ENCODE results near the gene BLACAT1.

DNA sequence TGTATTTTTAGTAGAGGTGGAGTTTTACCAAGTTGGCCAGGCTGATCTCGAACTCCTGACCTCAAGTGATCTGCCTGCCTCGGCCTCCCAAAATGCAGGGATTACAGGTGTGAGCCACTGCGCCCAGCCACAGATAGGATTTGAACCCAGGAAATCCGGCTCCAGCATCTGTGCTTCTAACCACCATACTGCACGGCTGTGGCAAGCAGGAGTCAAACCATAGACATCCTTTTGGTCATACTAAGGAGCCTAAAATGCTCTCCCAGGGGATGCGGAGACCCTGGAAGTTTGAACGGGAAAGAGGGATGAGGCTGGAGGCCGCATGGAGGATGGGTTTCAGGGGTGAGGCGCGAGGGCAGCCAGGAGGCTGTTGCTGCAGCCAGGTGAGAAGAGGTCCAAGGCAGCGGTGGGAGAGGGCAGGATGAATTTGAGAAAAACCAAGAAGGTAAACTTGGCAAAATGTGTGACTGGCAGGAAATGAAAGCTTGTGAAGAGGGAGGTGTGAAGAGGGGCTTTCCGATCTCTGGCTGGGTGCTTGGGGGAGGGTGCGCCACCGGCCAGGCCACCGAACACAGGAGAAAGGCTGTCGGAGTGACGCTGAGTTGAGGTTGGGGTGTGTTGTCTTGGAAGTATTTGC lies 24.6 kb upstream of the BLACAT1 start:
- no peak for TF ChIP-seq CTCF (IDR thresholded peaks at IDR 0.05)
- TF ChIP-seq POLR2AphosphoS5 (IDR thresholded peaks at IDR 0.05): no peak
- no peak for TF ChIP-seq EP300 (IDR thresholded peaks at IDR 0.05)
- TF ChIP-seq POLR2A (IDR thresholded peaks at IDR 0.05): no peak
